SU-DHL-6 (cell line): Measurements from ENCODE around the gene ZP4.

Source experiments
- H2AFZ ChIP-seq: fragments of 200-600 bp; sonication (generic); 2 replicates; pipeline ENCODE4 v1.6.1; 2014; ENCODE audit warnings: low read depth, mild to moderate bottlenecking, moderate library complexity, mixed read lengths, antibody characterized with exemption, low read length; ENCODE audit not compliant: severe bottlenecking
- H3F3A ChIP-seq: fragments of 200-600 bp; shearing (Covaris generic); 2 replicates; pipeline ENCODE4 v1.6.0; 2016; ENCODE audit warnings: antibody characterized with exemption, mild to moderate bottlenecking; ENCODE audit not compliant: insufficient read depth
- H3K27ac ChIP-seq: fragments of 200-600 bp; sonication (generic); 2 replicates; pipeline ENCODE4 v1.5.1; 2016; ENCODE audit warnings: low read depth, mild to moderate bottlenecking, low read length, moderate library complexity, mixed read lengths
- H3K27me3 ChIP-seq: fragments of 200-600 bp; sonication (generic), shearing (Covaris generic); 2 replicates; pipeline ENCODE4 v1.6.0; 2014; ENCODE audit warnings: mild to moderate bottlenecking, low read length
- H3K36me3 ChIP-seq: fragments of 200-600 bp; sonication (generic); 2 replicates; pipeline ENCODE4 v1.6.1; 2014; ENCODE audit warnings: mild to moderate bottlenecking, low read length, mixed read lengths
- H3K4me2 ChIP-seq: fragments of 300-600, 200-600 bp; shearing (Covaris generic), sonication (generic); 2 replicates; pipeline ENCODE4 v1.6.0; 2014; ENCODE audit warnings: low read length, low read depth, mild to moderate bottlenecking; ENCODE audit not compliant: poor library complexity, severe bottlenecking
- H3K4me3 ChIP-seq: fragments of 200-600 bp; sonication (generic); 2 replicates; pipeline ENCODE4 v1.5.1; 2014; ENCODE audit warnings: antibody characterized with exemption, low read length, mild to moderate bottlenecking, mixed read lengths; ENCODE audit not compliant: insufficient read depth, poor library complexity, severe bottlenecking
- H3K79me2 ChIP-seq: fragments of 200-600 bp; sonication (generic); 2 replicates; pipeline ENCODE4 v1.6.1; 2014; ENCODE audit warnings: mild to moderate bottlenecking, low read length, moderate library complexity; ENCODE audit not compliant: insufficient read depth
- H3K9ac ChIP-seq: fragments of 200-600 bp; sonication (generic); 2 replicates; pipeline ENCODE4 v1.7.0; 2014; ENCODE audit warnings: mild to moderate bottlenecking, low read length
- H3K9me2 ChIP-seq: fragments of 200-600 bp; sonication (generic); replicated peaks from 2 replicates; pipeline ENCODE4 v1.6.1; 2014; ENCODE audit warnings: low read length; ENCODE audit not compliant: insufficient read depth
- H3K9me3 ChIP-seq: fragments of 200-600 bp; sonication (generic); 2 replicates; pipeline ENCODE4 v1.6.1; 2014; ENCODE audit warnings: low read length, mixed read lengths; ENCODE audit not compliant: insufficient read depth
- H4K20me1 ChIP-seq: fragments of 200-600 bp; sonication (generic); 2 replicates; pipeline ENCODE4 v1.6.1; 2014; ENCODE audit warnings: low read depth, mild to moderate bottlenecking, antibody characterized with exemption, low read length, moderate library complexity, mixed read lengths
- EZH2phosphoT487 ChIP-seq: fragments of 200-600 bp; sonication (generic), shearing (Covaris generic); conservative IDR thresholded peaks from 2 replicates; pipeline ENCODE4 v1.6.1; 2018; ENCODE audit warnings: mild to moderate bottlenecking, antibody characterized with exemption, low read length, moderate library complexity, mixed read lengths
- TF ChIP-seq, protein P1 (sequence below): fragments of 200-600 bp; sonication (generic); IDR thresholded peaks from one replicate; pipeline ENCODE4 v1.5.1; 2017; ENCODE audit warnings: antibody characterized with exemption, mild to moderate bottlenecking, low read length, moderate library complexity; ENCODE audit not compliant: insufficient read depth, poor library complexity, severe bottlenecking

The ZP4 gene

DNA sequence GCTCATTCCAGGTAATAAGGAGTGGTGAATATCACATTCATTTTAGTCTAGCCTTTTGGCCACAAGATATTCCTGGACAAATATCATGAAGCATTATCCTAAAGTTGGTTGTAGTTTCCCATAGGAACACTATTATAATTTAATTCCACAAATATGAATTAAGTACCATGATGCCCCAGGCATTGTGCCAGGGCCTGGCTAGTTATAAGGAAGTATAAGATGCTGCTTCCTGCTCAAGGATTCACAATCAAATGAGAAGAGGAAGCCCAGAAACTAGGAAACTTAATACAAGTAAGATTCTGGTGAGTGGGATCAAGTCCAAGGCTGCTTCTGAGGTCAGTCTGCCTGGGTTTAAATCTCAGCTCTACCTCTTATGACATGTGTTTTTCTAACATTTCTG, 30.6 kb upstream of the ZP4 start:
- Histone ChIP-seq H3K4me2 (no peak overlapping the region), H3K4me3 (no peak overlapping the region), H3F3A (no peaks in the 10 kb centered on the region), H2AFZ (no peak overlapping the region), H3K9me2 (no peaks in the 10 kb centered on the region), H4K20me1 (no peaks in the 10 kb centered on the region), H3K9ac (no peak overlapping the region), H3K36me3 (no peaks in the 10 kb centered on the region), H3K9me3 (no peaks in the 10 kb centered on the region), H3K27me3 (no peaks in the 10 kb centered on the region), H3K27ac (no peak overlapping the region), H3K79me2 (no peaks in the 10 kb centered on the region)
- no peak for TF ChIP-seq EZH2phosphoT487
- TF ChIP-seq, protein P1, sequence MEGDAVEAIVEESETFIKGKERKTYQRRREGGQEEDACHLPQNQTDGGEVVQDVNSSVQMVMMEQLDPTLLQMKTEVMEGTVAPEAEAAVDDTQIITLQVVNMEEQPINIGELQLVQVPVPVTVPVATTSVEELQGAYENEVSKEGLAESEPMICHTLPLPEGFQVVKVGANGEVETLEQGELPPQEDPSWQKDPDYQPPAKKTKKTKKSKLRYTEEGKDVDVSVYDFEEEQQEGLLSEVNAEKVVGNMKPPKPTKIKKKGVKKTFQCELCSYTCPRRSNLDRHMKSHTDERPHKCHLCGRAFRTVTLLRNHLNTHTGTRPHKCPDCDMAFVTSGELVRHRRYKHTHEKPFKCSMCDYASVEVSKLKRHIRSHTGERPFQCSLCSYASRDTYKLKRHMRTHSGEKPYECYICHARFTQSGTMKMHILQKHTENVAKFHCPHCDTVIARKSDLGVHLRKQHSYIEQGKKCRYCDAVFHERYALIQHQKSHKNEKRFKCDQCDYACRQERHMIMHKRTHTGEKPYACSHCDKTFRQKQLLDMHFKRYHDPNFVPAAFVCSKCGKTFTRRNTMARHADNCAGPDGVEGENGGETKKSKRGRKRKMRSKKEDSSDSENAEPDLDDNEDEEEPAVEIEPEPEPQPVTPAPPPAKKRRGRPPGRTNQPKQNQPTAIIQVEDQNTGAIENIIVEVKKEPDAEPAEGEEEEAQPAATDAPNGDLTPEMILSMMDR: no peak

DNA sequence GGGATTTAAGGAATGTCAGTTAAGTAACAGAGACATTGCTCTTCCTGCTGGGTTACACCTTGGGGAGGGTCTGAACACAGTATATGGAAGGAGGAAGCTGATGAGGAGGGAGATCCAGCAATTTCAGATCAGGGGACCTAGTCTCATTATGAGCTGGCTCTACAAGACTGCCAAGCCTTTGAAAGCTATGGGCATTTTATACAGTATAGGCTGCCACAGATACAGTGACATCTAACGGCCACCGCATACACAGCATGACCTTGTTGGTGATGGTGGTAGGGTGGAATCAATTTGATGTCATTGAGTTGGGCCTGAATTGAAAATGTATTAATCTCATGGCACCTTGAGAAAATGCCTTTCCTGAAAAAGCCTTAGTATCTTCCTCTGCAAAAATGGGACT, 22.6 kb upstream of the ZP4 start:
- TF ChIP-seq, protein P1: no peak
- TF ChIP-seq EZH2phosphoT487: no peak
- no peak overlapping the region for H3K4me3 ChIP-seq
- H3K27ac ChIP-seq: no peak overlapping the region
- no peaks in the 10 kb centered on the region for H3K9me3 ChIP-seq
- H3K4me2 ChIP-seq: no peak overlapping the region
- no peaks in the 10 kb centered on the region for H4K20me1 ChIP-seq
- H3K79me2 ChIP-seq: no peaks in the 10 kb centered on the region
- H2AFZ ChIP-seq: no peak overlapping the region
- no peaks in the 10 kb centered on the region for H3K9me2 ChIP-seq
- no peaks in the 10 kb centered on the region for H3F3A ChIP-seq
- H3K36me3 ChIP-seq: no peaks in the 10 kb centered on the region
- H3K27me3 ChIP-seq: no peaks in the 10 kb centered on the region
- H3K9ac ChIP-seq: no peak overlapping the region

DNA sequence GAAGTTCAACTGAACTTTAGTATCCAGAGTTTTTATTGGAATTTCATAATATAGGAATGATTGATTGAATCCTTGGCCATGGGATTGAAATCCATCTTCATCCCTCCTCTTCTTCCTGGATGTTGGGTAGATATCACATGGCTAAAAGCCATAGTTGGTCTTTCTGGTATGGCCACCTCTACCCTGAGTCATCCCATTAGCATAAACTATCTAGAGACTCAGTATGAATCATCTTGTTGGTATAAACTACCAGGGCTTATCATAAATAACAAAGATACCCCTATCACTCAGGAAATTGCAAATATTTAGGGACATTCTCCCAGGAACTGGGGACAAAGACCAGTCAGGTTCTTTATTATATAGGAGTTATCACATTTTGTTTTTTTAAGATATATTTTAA, 21.2 kb upstream of the ZP4 start:
- H3K4me2 ChIP-seq: no peak overlapping the region
- no peaks in the 10 kb centered on the region for H3K9me2 ChIP-seq
- no peak overlapping the region for H3K9ac ChIP-seq
- TF ChIP-seq EZH2phosphoT487: no peak
- TF ChIP-seq, protein P1: no peak
- no peak overlapping the region for H3K4me3 ChIP-seq
- no peaks in the 10 kb centered on the region for H4K20me1 ChIP-seq
- H3K79me2 ChIP-seq: no peaks in the 10 kb centered on the region
- no peaks in the 10 kb centered on the region for H3K27me3 ChIP-seq
- no peak overlapping the region for H3K27ac ChIP-seq
- H2AFZ ChIP-seq: no peak overlapping the region
- no peaks in the 10 kb centered on the region for H3K36me3 ChIP-seq
- no peaks in the 10 kb centered on the region for H3F3A ChIP-seq
- no peaks in the 10 kb centered on the region for H3K9me3 ChIP-seq

DNA sequence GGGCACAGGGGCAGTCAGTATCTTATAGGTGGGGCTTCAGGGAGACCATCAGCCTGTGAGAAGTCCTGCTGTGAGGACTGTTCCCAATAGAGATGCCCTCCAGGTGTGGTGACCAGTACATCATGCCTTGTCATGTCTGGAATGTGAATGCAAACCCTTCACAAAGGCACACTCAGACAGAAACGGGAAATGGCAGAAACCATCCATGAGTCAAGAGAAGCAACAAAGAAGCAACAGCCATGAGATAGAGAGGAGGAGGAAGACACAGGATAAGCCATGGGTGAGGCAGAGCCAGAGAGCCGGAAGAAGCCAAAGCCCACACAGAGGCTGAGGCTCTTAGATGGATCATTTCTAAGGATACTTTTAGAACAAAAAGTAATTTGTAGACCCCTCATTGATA, 20.1 kb upstream of the ZP4 start:
- H4K20me1 ChIP-seq: no peaks in the 10 kb centered on the region
- H3K36me3 ChIP-seq: no peaks in the 10 kb centered on the region
- H3F3A ChIP-seq: no peaks in the 10 kb centered on the region
- no peaks in the 10 kb centered on the region for H3K9me3 ChIP-seq
- TF ChIP-seq, protein P1: no peak
- no peak overlapping the region for H3K4me3 ChIP-seq
- H3K9ac ChIP-seq: no peak overlapping the region
- H2AFZ ChIP-seq: no peak overlapping the region
- H3K27ac ChIP-seq: no peak overlapping the region
- no peaks in the 10 kb centered on the region for H3K9me2 ChIP-seq
- H3K4me2 ChIP-seq: no peak overlapping the region
- H3K27me3 ChIP-seq: no peaks in the 10 kb centered on the region
- H3K79me2 ChIP-seq: no peaks in the 10 kb centered on the region
